ENCODE results near the gene CCDC92. TPM values are rescaled to one million over a fixed set of nuclear protein-coding genes. Genes with fewer than 3 reads are reported as not detected.

The CCDC92 gene
- polyA plus RNA-seq (2012; ENCODE audit: insufficient read length, low read depth), result 16.8 TPM

DNA sequence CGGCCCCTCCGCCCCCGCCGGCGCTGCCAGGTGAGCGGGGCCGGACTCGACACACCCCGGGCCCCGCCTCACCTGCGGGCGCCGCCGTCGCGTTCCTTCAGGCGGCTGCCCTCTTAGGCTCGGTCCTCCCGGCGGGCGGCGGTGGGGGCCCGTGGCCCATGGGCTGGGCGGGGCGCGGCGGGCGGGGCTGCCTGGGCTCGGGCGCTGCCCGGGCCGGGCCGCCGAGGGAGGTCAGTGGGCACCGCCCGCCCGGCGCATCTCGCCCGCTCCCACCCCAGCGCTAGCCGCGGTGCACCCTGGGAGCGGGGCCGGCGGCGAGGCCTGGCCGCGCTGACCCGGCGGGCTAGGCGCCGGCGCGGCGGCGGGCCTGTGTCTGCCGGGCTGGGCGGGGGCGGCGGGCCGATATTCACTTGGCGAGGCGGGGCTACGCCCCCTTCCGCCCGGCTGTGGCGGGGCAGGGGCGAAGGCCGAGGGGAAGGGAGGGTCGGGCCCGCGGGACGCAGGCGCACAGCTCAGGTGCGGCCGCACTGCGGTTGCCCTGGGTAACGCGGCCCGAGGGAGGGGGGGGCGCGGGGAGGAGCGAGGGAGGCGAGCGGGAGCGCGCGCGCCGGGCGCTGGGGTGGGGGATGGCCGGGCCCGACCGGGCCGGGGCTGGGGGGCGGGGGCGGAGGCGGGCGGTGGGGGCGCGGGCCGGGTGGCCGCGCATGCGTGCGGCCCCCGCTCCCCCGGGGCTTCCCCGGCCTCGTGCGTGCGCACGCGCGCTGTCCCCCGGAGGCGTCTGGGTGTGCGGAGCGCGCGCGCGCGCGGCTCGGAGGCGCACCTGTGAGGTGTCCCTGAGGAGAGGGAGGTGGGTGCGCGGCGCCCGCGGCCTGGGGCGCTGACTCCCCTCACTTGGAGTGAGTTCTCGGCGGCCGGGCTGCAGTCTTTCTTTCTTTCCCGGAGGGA lies at the start of gene CCDC92, which contains the start of gene ZNF664:
TSS of gene CCDC92 (minus strand) at position 375 of the 945 bp plus-strand sequence. CDS start 28,526 bp downstream, outside the sequence.
TSS of gene ZNF664 (plus strand) at position 759 of the 945 bp plus-strand sequence. CDS start 38,930 bp downstream, outside the sequence.
- TF ChIP-seq POLR2AphosphoS5 (IDR thresholded peaks at IDR 0.05; ENCODE audit: low read depth, low read length), result peak; percentile 60; the same call in 1 of the 2 replicates
- TF ChIP-seq FOXP2 (optimal IDR thresholded peaks at IDR 0.05; ENCODE audit: borderline replicate concordance, extremely low read depth, extremely low read length, insufficient read depth), result peak; percentile 65
- TF ChIP-seq SIN3A (IDR thresholded peaks at IDR 0.05; ENCODE audit: borderline replicate concordance, insufficient read depth, low read length), result peak; percentile 42; the same call in 1 of the 2 replicates
- TF ChIP-seq, protein P1, sequence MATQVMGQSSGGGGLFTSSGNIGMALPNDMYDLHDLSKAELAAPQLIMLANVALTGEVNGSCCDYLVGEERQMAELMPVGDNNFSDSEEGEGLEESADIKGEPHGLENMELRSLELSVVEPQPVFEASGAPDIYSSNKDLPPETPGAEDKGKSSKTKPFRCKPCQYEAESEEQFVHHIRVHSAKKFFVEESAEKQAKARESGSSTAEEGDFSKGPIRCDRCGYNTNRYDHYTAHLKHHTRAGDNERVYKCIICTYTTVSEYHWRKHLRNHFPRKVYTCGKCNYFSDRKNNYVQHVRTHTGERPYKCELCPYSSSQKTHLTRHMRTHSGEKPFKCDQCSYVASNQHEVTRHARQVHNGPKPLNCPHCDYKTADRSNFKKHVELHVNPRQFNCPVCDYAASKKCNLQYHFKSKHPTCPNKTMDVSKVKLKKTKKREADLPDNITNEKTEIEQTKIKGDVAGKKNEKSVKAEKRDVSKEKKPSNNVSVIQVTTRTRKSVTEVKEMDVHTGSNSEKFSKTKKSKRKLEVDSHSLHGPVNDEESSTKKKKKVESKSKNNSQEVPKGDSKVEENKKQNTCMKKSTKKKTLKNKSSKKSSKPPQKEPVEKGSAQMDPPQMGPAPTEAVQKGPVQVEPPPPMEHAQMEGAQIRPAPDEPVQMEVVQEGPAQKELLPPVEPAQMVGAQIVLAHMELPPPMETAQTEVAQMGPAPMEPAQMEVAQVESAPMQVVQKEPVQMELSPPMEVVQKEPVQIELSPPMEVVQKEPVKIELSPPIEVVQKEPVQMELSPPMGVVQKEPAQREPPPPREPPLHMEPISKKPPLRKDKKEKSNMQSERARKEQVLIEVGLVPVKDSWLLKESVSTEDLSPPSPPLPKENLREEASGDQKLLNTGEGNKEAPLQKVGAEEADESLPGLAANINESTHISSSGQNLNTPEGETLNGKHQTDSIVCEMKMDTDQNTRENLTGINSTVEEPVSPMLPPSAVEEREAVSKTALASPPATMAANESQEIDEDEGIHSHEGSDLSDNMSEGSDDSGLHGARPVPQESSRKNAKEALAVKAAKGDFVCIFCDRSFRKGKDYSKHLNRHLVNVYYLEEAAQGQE (IDR thresholded peaks at IDR 0.05; ENCODE audit: insufficient read depth in 1 of 2, low read depth in 2 of 2, low read length in 2 of 2), result no peak
- TF ChIP-seq TAF1 (IDR thresholded peaks at IDR 0.05; ENCODE audit: borderline replicate concordance, insufficient read depth, low read length), result 0 out of 2 replicates have a peak, but pooled peaks have one; percentile 24

- no peak for TF ChIP-seq POLR2AphosphoS5 (IDR thresholded peaks at IDR 0.05; ENCODE audit: low read depth, low read length)
- TF ChIP-seq, protein P1 (IDR thresholded peaks at IDR 0.05; ENCODE audit: insufficient read depth in 1 of 2, low read depth in 2 of 2, low read length in 2 of 2), result no peak
- no peak for TF ChIP-seq TAF1 (IDR thresholded peaks at IDR 0.05; ENCODE audit: borderline replicate concordance, insufficient read depth, low read length)
- no peak for TF ChIP-seq FOXP2 (optimal IDR thresholded peaks at IDR 0.05; ENCODE audit: borderline replicate concordance, extremely low read depth, extremely low read length, insufficient read depth)
- TF ChIP-seq SIN3A (IDR thresholded peaks at IDR 0.05; ENCODE audit: borderline replicate concordance, insufficient read depth, low read length), result no peak
Observed at GRCh38 chr12:124022161-124022560, 49.5 kb upstream of the CCDC92 start.

GRCh38 chr12:124021007-124021406 lies 48.4 kb upstream of the CCDC92 start:
- TF ChIP-seq, protein P1 (IDR thresholded peaks at IDR 0.05; ENCODE audit: insufficient read depth in 1 of 2, low read depth in 2 of 2, low read length in 2 of 2), result no peak
- TF ChIP-seq POLR2AphosphoS5 (IDR thresholded peaks at IDR 0.05; ENCODE audit: low read depth, low read length), result no peak
- TF ChIP-seq TAF1 (IDR thresholded peaks at IDR 0.05; ENCODE audit: borderline replicate concordance, insufficient read depth, low read length), result no peak
- no peak for TF ChIP-seq FOXP2 (optimal IDR thresholded peaks at IDR 0.05; ENCODE audit: borderline replicate concordance, extremely low read depth, extremely low read length, insufficient read depth)
- no peak for TF ChIP-seq SIN3A (IDR thresholded peaks at IDR 0.05; ENCODE audit: borderline replicate concordance, insufficient read depth, low read length)

- TF ChIP-seq, protein P1 (IDR thresholded peaks at IDR 0.05; ENCODE audit: insufficient read depth in 1 of 2, low read depth in 2 of 2, low read length in 2 of 2), result no peak
- no peak for TF ChIP-seq SIN3A (IDR thresholded peaks at IDR 0.05; ENCODE audit: borderline replicate concordance, insufficient read depth, low read length)
- no peak for TF ChIP-seq TAF1 (IDR thresholded peaks at IDR 0.05; ENCODE audit: borderline replicate concordance, insufficient read depth, low read length)
- no peak for TF ChIP-seq FOXP2 (optimal IDR thresholded peaks at IDR 0.05; ENCODE audit: borderline replicate concordance, extremely low read depth, extremely low read length, insufficient read depth)
- TF ChIP-seq POLR2AphosphoS5 (IDR thresholded peaks at IDR 0.05; ENCODE audit: low read depth, low read length), result no peak
Observed at GRCh38 chr12:124020514-124020949, 47.9 kb upstream of the CCDC92 start.

Data from PFSK-1 (cell line).